HG03175 (cell line): ENCODE results near the gene MDM2.
"Not testable (repeated sequence)": the region's sequence is repeated elsewhere in the genome, so short reads cannot be mapped to it uniquely, and the experiment has no call there.

Experiments
- ATAC-seq: cut with Tn5 transposase; IDR thresholded peaks from one replicate; pipeline ENCODE4 v1.9.1; 2021; ENCODE audit warnings: mild to moderate bottlenecking, moderate library complexity; ENCODE audit not compliant: unreplicated experiment

The MDM2 gene

DNA sequence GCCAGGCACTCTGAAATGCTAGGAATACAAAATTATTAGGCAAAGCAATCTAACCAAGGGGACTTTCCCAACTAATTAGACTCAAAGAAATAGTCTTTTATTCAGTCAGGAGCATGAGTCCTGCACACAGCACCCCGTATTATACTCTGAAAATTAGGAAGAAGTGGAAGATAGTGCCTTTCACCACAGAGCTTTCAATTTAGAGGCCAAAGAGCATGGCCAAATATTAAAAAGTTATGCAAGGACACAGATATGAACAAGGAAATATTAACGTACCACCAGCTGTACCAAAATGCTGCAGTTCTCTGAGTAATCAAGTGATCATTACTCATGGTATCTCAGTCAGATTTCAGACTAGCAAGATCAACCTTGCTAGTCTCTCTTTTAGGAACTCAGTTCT, 22.6 kb upstream of the MDM2 start:
- ATAC-seq: no peak

DNA sequence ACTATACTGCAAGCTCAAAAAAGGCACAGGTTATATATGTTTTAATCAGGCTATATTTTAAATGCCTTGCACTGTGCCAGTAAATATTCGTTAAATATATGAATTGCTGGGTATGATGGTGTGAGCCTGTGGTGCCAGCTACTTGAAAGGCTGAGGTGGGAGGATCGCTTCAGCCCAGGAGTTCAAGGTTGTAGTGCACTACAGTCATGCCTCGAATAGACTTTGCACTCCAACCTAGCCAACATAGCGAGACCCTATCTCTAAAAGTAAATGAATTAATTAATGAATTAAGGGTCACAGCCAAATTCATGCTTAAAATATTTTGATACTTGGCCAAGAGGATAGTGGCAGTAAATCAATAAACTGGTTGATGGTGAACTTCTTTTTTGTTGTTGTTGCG, 22.2 kb upstream of the MDM2 start:
- no peak for ATAC-seq

DNA sequence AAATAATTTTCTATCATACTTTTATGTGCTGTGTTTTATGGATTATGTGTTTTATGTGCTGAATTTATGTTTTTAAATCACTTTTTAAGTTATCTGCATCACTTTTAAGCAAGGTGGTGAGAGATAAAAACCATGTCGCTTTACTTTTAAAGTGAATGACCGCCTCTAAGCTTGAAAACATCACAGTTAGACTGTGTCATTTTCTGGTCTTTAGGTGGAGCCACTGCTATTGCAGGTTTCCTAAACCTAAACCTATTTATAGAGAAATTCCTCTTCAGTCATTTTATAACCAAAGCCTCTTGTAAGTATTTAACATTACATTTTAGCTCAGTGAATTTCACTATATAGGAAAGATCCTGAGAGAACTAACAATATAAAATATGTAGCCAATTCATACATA, 21.0 kb upstream of the MDM2 start:
- no peak for ATAC-seq

DNA sequence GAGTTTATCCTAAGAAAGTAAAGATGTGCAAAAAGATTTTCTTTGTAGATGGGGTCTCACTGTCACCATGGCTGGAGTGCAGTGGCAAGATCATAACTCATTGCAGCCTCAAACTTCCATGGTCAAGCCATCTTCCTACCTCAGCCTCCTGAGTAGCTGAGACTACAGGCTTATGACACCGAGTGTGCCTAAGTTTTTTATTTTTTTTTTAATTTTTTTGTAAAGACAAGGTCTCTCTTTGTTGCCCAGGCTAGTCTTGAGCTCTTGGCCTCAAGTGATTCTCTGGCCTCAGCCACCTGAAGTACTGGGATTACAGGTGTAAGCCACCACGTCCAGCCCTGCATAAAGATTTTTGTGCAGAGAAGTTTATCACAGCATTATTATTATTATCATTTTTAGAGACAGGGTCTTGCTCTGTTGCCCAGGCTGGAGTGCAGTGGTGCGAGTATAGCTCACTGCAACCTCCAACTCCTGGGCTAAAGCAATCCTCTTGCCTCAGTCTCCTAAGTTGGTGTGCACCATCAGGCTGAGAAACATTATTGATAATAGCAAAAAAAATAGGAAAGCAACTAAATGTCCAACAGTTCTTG, 19.3 kb upstream of the MDM2 start:
- ATAC-seq: no peak

DNA sequence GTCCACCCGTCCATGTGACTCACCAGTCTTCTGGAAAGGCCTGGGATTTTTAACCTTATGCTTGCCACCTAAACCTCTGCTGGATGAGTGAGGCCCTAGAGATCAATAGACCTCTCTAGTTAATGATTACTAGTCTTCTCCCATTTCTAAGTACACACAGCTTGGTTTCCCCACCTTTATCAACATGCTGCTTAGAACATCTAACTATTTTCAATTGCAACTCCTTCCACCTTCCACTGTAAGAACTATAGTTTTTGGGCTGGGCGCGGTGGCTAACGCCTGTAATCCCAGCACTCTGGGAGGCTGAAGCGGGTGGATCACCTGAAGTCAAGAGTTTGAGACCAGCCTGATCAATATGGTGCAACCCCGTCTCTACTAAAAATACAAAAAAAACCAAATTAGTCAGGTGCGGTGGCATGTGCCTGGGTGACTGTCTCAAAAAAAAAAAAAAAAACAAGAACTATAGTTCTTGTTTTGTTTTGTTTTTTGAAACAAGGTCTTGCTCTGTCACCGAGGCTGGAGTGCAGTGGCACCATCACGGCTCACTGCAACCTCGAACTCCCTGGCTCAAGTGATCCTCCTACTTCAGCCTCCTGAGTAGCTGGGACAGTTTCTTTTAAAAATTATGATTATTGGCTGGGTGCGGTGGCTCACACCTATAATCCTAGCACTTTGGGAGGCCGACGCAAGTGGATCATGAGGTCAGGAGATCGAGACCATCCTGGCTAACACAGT, 18.7 kb upstream of the MDM2 start:
- ATAC-seq: no peak

DNA sequence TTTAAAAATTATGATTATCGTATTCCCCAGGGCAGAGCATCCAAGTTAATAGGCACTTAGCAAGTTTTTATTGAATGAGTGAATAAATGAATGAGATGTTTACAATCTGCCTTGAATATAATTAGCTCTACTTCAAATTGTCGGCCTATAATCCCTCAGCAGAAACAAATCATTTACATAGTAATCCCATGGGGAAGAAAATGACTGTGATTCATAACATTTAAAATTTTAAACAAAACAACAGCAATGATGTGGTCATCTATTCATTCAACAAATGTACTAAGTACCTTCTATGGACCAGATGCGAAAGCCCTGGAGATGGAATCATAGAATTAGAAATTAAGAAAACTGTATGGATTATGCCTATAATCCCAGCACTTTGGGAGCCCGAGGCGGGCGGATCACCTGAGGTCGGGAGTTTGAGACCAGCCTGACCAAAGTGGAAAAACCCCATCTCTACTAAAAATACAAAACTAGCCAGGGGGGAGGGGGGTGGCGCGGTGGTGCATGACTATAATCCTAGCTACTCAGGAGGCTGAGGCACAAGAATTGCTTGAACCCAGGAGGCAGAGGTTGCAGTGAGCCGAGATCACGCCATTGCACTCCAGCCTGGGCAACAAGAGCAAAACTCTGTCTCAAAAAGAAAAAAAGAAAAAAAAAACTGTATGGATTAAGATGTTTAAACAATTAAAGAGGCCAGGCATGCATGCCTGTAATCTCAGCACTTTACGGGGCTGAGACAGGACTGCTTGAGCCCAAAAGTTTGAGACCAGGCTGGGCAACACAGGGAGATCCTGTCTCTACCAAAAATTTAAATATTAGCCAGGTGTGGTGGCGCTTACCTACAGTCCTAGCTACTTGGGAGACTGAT, 17.7 kb upstream of the MDM2 start:
- ATAC-seq: no peak

DNA sequence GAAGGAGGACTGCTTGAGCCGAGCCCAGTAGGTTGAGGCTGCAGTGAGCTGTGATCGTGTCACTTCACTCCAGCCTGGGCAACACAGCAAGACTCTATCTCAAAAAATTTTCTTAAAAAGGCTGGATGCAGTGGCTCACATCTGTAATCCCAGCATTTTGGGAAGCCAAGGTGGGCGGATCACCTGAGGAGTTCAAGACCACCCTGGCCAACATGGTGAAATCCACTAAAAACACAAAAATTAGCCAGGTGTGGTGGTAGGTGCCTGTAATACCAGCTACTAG, 17.1 kb upstream of the MDM2 start:
- ATAC-seq: no peak

DNA sequence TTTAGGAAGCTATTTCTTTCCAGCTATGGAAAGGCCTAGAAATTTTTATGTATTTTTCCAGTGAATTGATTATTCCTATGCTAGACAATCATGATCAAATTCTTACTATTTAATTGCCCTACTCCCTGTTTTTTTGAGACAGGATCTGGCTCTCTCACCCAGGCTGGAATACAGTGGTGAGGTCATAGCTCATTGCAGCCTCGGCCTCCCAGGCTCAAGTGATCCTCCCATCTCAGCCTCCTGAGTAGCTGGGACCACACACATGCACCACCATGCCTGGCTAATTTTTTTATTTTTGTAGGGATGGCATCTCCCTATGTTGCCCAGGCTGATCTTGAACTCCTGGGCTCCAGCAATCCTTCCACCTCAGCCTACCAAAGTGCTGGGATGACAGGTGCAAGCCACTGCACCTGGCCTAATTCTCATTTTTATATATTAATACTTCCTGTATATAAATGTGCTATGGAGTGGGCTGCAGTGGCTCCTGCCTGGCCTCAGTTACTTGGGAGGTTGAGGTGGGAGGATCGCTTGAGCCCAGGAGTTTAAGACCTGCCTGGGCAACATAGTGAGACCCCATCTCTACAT, 16.0 kb upstream of the MDM2 start:
- ATAC-seq: no peak

DNA sequence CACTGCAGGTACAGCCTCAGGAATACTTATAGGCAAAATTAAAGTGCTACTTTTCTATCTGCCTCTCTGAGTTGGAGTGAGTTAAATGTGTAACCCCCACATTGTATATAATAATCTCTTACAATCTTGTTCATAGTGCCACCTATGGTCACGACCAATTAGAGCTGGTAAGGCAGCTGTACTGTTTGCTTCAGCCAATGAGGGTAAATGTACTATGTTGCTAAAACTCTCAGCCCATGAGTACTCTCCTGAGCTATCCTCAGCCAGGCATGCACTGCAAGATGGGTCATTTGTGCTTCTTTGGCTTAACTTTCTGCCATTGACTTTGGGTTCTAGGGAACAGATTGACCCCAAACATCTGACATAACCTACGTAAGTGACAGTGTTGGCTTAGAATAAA, 15.0 kb upstream of the MDM2 start:
- peak; percentile 88 for ATAC-seq

DNA sequence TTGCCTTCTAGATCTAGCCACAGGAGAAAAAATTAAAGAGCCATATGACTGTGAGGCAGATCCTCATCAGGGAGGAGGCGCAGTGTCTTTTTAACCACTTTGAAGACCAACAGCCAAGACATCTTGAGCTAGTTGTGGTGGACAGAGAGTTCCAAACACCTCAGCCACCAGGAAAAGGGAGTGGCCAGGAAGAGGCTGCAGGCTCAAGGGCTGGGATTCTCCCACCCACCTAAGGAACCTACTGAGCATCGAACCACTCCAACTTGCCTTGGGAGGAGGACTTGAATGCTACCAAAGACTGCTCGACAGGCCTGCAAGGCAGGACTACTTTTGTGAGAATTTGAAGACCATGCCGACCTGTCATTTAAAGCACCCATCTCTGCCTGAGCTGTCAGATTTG, 14.5 kb upstream of the MDM2 start:
- no peak for ATAC-seq

DNA sequence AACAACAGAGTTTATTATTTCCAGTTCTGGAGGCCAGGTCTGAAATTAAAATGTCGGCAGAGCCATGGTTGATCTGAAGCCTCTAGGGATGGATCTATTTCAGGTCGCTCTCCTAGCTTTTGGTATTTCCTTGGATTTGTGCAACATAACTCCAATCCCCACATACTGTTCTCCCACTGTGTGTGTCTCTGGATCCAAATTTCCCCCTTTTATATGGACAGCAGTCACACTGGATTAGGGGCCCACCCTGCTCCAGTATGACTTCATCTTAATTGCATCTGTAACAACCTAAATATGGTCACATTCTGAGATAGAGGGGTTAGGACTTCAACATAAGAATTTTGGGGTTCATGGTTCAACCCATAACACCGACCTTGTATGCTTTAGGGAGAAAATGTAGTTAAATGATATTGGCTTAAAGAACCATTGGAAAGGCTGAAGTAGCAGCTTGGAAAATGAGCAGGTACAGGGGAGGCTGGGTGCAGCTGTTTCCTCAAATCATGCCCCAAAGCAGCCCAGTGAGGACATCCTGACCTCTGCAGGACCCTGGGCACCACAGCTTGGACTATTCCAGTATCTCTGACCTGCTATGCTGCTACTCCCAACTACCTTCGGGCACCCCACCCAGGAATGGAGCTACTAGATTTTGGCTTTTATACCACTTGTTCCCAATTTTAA, 13.9 kb upstream of the MDM2 start:
- ATAC-seq: no peak

DNA sequence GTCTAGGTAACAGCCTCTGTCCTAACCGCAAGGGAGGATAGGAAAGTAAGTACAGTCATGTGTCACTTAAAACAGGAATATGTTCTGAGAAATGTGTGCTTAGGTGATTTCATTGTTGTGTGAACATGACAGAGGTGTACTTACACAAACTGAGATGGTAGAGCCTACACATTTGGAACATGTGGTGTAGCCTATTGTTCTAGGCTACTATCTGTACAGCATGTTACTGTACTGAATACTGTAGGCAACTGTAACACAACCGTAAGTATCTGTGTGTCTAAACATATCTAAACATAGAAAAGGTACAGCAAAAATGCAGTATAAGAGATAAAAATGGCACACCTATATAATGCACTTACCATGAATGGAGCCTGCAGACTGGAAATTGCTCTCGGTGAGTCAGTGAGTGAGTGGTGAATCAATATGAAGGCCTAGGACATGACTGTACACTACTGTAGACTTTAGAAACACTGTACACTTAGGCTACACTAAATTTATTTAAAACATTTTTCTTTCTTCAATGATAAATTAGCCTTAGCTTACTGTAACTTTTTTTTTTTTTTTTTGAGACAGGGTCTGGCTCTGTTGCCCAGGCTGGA, 13.2 kb upstream of the MDM2 start:
- no peak for ATAC-seq

DNA sequence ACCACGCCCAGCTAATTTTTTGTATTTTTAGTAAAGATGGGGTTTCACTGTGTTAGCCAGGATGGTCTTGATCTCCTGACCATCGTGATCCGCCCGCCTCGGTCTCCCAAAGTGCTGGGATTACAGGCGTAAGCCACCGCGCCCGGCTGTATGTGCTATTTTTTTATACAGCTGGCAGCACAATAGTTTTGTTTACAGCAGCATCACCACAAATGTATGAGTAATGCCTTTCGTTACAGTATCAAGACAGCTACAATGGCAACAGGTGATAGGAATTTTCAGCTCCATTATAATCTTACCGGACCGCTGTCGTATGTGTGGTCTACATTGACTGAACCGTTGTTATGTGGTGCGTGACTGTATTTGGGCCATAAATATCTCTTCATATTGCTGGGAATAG, 11.6 kb upstream of the MDM2 start:
- no peak for ATAC-seq

DNA sequence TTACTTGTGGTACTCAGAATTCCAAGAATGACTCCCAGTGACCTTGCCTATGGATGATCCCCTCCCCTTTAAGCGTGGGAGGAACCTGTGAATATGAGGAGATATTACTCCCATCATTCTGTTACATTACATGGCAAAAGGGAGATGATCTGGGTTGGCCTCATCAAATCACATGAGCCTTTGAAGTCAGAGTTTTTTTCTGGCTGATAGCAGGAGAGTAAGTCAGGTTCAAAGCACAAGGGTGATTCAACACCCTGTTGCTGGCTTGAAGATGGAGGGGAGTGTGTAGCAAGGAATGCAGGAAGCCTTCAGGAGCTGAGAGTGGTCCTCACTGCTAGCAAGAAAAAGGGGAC, 9.1 kb upstream of the MDM2 start:
- ATAC-seq: no peak

DNA sequence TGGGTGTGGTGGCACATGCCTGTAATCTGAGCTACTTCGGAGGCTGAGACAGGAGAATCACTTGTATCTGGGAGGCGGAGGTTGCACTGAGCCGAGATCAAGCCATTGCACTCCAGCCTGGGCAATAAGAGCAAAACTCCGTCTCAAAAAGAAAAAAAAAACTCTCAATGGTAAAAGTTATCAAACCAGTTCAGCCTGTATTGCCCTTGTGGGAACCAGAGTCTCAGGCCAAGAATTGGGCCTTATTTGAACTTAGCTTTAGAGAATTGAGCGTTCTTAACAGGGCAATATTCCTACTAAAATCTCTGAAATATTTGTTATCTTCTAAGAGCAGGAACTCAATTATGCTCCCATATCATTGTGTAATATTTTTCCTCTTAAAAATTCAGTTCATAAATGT, 7.7 kb upstream of the MDM2 start:
- ATAC-seq: no peak

DNA sequence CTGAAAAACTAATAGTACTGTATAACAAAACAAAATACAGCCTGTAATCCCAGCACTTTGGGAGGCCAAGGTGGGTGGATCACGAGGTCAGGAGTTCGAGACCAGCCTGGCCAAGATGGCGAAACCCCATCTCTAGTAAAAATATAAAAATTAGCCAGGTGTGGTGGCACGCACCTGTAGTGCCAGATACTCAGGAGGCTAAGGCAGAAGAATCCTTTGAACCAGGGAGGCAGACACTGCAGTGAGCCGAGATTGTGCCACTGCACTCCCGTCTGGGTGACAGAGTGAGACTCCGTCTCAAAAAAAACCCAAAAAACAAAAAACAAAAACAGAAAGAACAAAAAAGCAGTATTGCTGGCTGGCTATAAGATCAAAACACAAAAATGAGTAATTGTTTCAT, 6.9 kb upstream of the MDM2 start:
- ATAC-seq: not testable (repeated sequence)

DNA sequence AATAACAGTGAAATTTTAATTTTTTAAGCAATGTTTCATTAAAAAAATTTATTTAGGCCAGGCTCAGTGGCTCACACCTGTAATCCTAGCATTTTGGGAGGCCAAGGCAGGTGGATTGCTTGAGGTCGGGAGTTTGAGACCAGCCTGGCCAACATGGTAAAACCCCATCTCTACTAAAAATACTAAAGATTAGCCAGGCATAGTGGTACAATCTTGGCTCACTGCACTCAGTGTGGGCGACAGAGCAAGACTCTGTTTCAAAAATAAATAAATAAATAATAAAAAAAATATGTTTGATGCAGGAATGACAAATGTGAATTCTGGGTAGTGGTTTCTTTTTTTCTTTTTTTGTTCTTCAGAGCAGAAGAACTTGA, 5.6 kb upstream of the MDM2 start:
- ATAC-seq: not testable (repeated sequence)

DNA sequence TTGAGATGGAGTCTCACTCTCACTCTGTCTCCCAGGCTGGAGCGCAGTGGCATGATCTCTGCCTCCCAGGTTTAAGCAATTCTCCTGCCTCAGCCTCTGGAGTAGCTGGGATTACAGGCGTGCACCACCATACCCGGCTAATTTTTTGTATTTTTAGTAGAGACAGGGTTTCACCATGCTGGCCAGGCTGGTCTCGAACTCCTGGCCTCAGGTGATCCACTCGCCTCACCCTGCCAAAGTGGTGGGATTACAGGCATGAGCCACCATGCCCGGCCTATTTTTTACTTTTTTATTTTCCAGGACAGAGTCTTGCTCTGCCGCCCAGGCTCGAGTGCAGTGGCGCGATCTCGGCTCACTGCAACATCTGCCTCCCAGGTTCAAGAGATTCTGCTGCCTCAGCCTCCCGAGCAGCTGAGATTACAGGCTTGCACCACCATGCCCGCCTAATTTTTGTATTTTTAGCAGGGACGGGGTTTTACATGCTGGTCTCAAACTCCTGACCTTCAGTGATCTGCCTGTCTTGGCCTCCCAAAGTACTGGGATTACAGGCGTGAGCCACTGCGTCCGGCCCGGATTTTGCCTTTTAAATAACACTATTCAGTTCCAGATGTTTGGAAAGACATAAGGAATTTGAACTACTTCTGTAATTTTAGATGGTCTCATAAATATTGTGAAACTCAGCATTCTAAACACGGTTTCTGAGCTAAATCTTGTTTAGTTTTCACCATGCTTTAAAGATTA, 4.9 kb upstream of the MDM2 start:
- ATAC-seq: not testable (repeated sequence)

DNA sequence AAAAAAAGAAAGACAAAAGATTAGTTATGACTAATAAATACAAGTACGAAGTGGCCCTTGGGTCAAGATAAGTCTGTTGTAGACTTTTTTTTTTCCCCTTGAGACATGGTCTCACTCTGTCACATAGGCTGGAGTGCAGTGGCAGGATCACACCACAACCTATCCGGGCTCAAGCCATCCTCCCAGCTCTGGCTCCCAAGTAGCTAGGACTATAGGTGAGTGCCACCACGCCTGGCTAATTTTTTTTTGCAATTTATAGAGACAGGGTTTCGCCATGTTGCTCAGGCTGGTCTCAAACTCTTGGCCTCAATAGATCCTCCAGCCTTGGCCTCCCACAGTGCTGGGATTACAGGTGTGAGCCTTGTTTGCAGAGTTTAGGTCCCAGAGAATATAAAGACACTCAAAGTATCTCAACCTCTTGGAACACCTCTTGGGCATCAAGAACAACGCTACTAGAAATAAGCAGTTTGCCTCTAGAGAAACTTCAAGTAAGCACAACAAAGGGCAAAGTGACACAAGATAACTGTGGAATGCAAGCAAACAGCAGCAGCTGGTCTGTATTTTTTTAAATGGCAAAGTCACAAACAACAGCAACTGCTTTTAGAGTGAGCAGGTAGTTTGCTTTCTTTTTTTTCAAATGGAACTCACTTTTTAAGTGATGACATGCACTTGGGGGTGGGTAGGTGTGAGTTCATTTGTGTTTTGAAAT, 3.9 kb upstream of the MDM2 start:
- ATAC-seq: no peak
